GM12878 (cell line): Measurements from ENCODE around the gene C1orf115. TPM values are rescaled to one million over a fixed set of nuclear protein-coding genes. Genes with fewer than 3 reads are reported as not detected.
A peak's percentile ranks its signal among the peaks of the same experiment; 100 is the strongest.

Experiments
- ATAC-seq: fragments of 200-7000 bp; cut with Tn5 transposase; 3 replicates; pipeline ENCODE4 v1.9.1; 2020; ENCODE audit warnings: mild to moderate bottlenecking, moderate library complexity
- BruUV-seq: library from RNA; stranded (reverse); fragments of 400-500 nt; replicated peaks from 2 replicates; lab custom pipeline; 2021; lab: Mats Ljungman, UMichigan
- CTCF ChIA-PET: fragments of 300-600 bp; sonication (Branson Sonifier 250); formaldehyde crosslinking; extraction: SDS; loops from one replicate; lab custom pipeline; 2021; ENCODE audit warnings: inconsistent platforms; lab: Yijun Ruan, JAX
- POLR2A ChIA-PET: fragments of 350-600 bp; formaldehyde crosslinking; extraction: SDS; loops from one replicate; lab custom pipeline; 2021; ENCODE audit warnings: inconsistent platforms; lab: Charles Lee
- RAD21 ChIA-PET: fragments of 300-600 bp; sonication (Branson Sonifier 250); formaldehyde crosslinking; loops from one replicate; lab custom pipeline; 2023; ENCODE audit warnings: antibody characterized with exemption; ENCODE audit not compliant: unreplicated experiment; lab: Charles Lee
- SMC1A ChIA-PET: fragments of 300-600 bp; sonication (Branson Sonifier 250); formaldehyde crosslinking; loops from one replicate; lab custom pipeline; 2023; ENCODE audit not compliant: unreplicated experiment, uncharacterized antibody; lab: Charles Lee
- DNase-seq: peaks from one replicate; pipeline ENCODE4 v3.0.0-alpha.2; 2011; ENCODE audit warnings: low read depth, low spot score
- FAIRE-seq: peaks from 3 replicates; lab custom pipeline; 2011; peaks lifted over from hg19 to GRCh38; lab: Jason Lieb, UNC
- H2AFZ ChIP-seq: 2 replicates; pipeline ENCODE4 v1.6.0; 2011; ENCODE audit warnings: low read depth, low read length, control low read depth; ENCODE audit not compliant: control insufficient read depth
- H3K27ac ChIP-seq: 2 replicates; pipeline ENCODE4 v1.5.1; 2011; ENCODE audit warnings: control low read depth; ENCODE audit not compliant: control insufficient read depth, insufficient read depth
- H3K27me3 ChIP-seq, 2 experiments: replicated peaks in 1 of 2; 2 replicates each; pipeline versions ENCODE4 v1.6.0 to v1.6.1; 2011; ENCODE audit warnings: low read length in 1 of 2; ENCODE audit not compliant: control insufficient read depth in 2 of 2, insufficient read depth in 2 of 2
- H3K36me3 ChIP-seq, 2 experiments: 2 replicates each; pipeline ENCODE4 v1.5.1; 2011; ENCODE audit warnings: low read length in 1 of 2; ENCODE audit not compliant: control insufficient read depth in 2 of 2, insufficient read depth in 2 of 2
- H3K4me1 ChIP-seq: 2 replicates; pipeline ENCODE4 v1.6.1; 2011; ENCODE audit warnings: mild to moderate bottlenecking, low read length, moderate library complexity, mixed read lengths; ENCODE audit not compliant: control insufficient read depth, insufficient read depth
- H3K4me2 ChIP-seq: 2 replicates; pipeline ENCODE4 v1.6.0; 2011; ENCODE audit warnings: control low read depth; ENCODE audit not compliant: control insufficient read depth, insufficient read depth
- H3K4me3 ChIP-seq: fragments of 200-600 bp; sonication (generic); 2 replicates; pipeline ENCODE4 v1.5.1; 2016
- H3K79me2 ChIP-seq: 2 replicates; pipeline ENCODE4 v1.6.0; 2011; ENCODE audit warnings: low read length; ENCODE audit not compliant: control insufficient read depth, insufficient read depth
- H3K9ac ChIP-seq: 2 replicates; pipeline ENCODE4 v1.8.0; 2011; ENCODE audit warnings: low read length, control low read depth, mixed read lengths; ENCODE audit not compliant: control insufficient read depth, insufficient read depth
- H3K9me3 ChIP-seq: replicated peaks from 3 replicates; pipeline ENCODE4 v1.5.1; 2011; ENCODE audit warnings: mild to moderate bottlenecking, low read length; ENCODE audit not compliant: control insufficient read depth, insufficient read depth
- H4K20me1 ChIP-seq: 2 replicates; pipeline ENCODE4 v1.6.0; 2011; ENCODE audit not compliant: control insufficient read depth, insufficient read depth
- CHD2 ChIP-seq: IDR thresholded peaks from 2 replicates; pipeline ENCODE4 v1.6.1; 2011; ENCODE audit warnings: low read depth, low read length, improper control_type of control experiment, borderline replicate concordance
- EED ChIP-seq: sonication (generic); IDR thresholded peaks from 2 replicates; pipeline ENCODE4 v1.6.1; 2016; ENCODE audit warnings: antibody characterized with exemption, low read depth
- GABPA ChIP-seq: IDR thresholded peaks from 2 replicates; pipeline ENCODE4 v1.6.1; 2014; ENCODE audit warnings: antibody characterized with exemption, low read depth, mild to moderate bottlenecking, inconsistent platforms
- MEF2B ChIP-seq: fragments of 450-650 bp; IDR thresholded peaks from 2 replicates; pipeline ENCODE4 v1.6.1; 2018; ENCODE audit warnings: mild to moderate bottlenecking, moderate library complexity; ENCODE audit not compliant: partially characterized antibody, poor library complexity, severe bottlenecking
- MYC ChIP-seq: IDR thresholded peaks from 2 replicates; pipeline ENCODE4 v1.6.1; 2011; ENCODE audit warnings: mild to moderate bottlenecking, low read length, moderate library complexity, inconsistent platforms; ENCODE audit not compliant: insufficient read depth, insufficient replicate concordance, insufficient read length, severe bottlenecking
- NR2C2 ChIP-seq: IDR thresholded peaks from 2 replicates; pipeline ENCODE4 v1.6.1; 2011; ENCODE audit warnings: borderline replicate concordance, low read depth; ENCODE audit not compliant: control insufficient read depth, insufficient read length
- POLR2A ChIP-seq: IDR thresholded peaks from 2 replicates; pipeline ENCODE4 v1.6.1; 2011; ENCODE audit warnings: low read depth, mild to moderate bottlenecking, low read length
- POLR2AphosphoS2 ChIP-seq: IDR thresholded peaks from 2 replicates; pipeline ENCODE4 v1.6.1; 2011; ENCODE audit warnings: low read depth, mild to moderate bottlenecking, low read length, improper control_type of control experiment, moderate library complexity
- RAD51 ChIP-seq: fragments of 450-650 bp; IDR thresholded peaks from 2 replicates; pipeline ENCODE4 v1.6.1; 2016; ENCODE audit warnings: moderate library complexity, mild to moderate bottlenecking, inconsistent platforms
- ZZZ3 ChIP-seq: IDR thresholded peaks from 2 replicates; pipeline ENCODE4 v1.6.1; 2011; ENCODE audit warnings: low read depth; ENCODE audit not compliant: control insufficient read depth, insufficient read length
- WGBS: methylation state at CpG from one replicate; pipeline ENCODE4 v1.1.6; 2016; ENCODE audit warnings: low lambda C conversion rate; ENCODE audit not compliant: insufficient replicate concordance, insufficient coverage; ENCODE audit errors: missing lambda C conversion rate; 5-methylcytosine and 5-hydroxymethylcytosine counted together
- in situ Hi-C: fragments of 300-500 bp; cut with MboI; formaldehyde crosslinking; loops from 9 replicates; pipeline ENCODE4 v1.14.3; 2018; ENCODE audit warnings: mixed read lengths
- intact Hi-C: fragments of 100-400 bp; cut with micrococcal nuclease; formaldehyde crosslinking; loops from one replicate; pipeline ENCODE4 v1.14.2; 2022; ENCODE audit not compliant: unreplicated experiment
- polyA plus RNA-seq, 11 experiments: library from polyadenylated mRNA; depleted of rRNA in 4 of 11; unstranded in 6 of 11; stranded (reverse) in 5 of 11; fragments of >200 nt; fragmentation: Nextera tagmentation in 4 of 11; fragmentation: Illumina TruSeq in 1 of 11; extraction: Ambion mirVana in 4 of 11; extraction: Trizol in 1 of 11; gene quantifications; 1 replicate in 1 of 11; 2 replicates in 10 of 11; pipeline versions ENCODE4 v1.2.1 to v1.2.3, GENCODE V29; 2011 to 2016; ENCODE audit warnings: inconsistent platforms in 2 of 11, missing spikeins in 2 of 11, low read depth in 1 of 11
- total RNA-seq, 4 experiments: library from RNA; depleted of rRNA in 3 of 4; stranded (reverse); fragments of >200 nt in 3 of 4; fragmentation: Illumina TruSeq in 1 of 4; extraction: Trizol in 1 of 4; gene quantifications; 2 replicates each; pipeline versions ENCODE4 v1.2.1 to v1.2.3, GENCODE V29; 2013 to 2021
- TF ChIP-seq, protein P1 (sequence below): fragments of 450-650 bp; IDR thresholded peaks from 2 replicates; pipeline ENCODE4 v1.6.1; 2016; ENCODE audit warnings: mild to moderate bottlenecking
- TF ChIP-seq, protein P2 (sequence below): fragments of 450-650 bp; formaldehyde crosslinking; IDR thresholded peaks from 2 replicates; pipeline ENCODE4 v1.4.0; 2020; ENCODE audit warnings: mild to moderate bottlenecking, moderate library complexity

Gene C1orf115
- total and polyA plus RNA-seq, 10 of the 15 experiments (the other 5 are each of a cell fraction or from before 2014, with no cell fraction given), result 0.52 to 5.0 (median 4.1) TPM

DNA sequence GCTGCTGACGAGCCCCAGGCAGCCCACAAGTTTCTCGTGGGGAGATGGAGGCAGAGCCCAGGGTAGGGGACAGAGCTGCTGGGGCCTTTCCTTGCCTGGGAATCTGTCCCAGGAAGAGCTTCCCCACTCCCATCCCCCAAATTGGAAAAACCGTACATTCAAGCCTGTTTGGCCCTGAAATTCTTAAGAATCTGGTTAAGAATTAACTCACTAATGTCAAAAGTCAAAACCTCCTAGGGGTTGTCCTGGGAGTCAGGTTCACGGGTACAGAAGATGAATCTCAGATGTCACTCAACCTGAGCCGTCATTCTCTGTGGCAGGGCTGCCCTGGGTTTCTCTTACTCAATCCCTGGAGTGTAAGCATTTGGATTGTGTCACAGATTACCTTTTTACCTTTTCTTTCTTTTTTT is 8.4 kb downstream of the C1orf115 start:
- SMC1A ChIA-PET, result interaction anchor here (1.2 kb wide), 1 partner anchor 12 kb away, joined by 4 read pairs; no protein-coding TSS in a partner anchor
- Histone ChIP-seq H3K36me3 (no peaks in the 10 kb centered on the region), H4K20me1 (no peaks in the 10 kb centered on the region), H3K4me1 (no peaks in the 10 kb centered on the region), H3K4me2 (no peak overlapping the region), H3K27ac (no peak overlapping the region), H3K79me2 (no peaks in the 10 kb centered on the region), H3K9me3 (no peaks in the 10 kb centered on the region; the same call in 2 of the 3 replicates), H3K27me3 (no peaks in the 10 kb centered on the region)
- RAD21 ChIA-PET, result interaction anchor here (1.0 kb wide), 1 partner anchor 34 kb away, joined by 3 read pairs; no protein-coding TSS in a partner anchor
- WGBS, result 42% methylated on average over 5 of the region's 5 CpGs
- POLR2A ChIA-PET, result interaction anchor here (1.0 kb wide), 1 partner anchor 70 kb away, joined by 3 read pairs; no protein-coding TSS in a partner anchor
- in situ Hi-C loops, result no loop called here
- intact Hi-C loops, result no loop called here
- CTCF ChIA-PET, result interaction anchor here (1.0 to 3.1 kb wide), 5 partner anchors 17 to 481 kb away, joined by 3 to 14 read pairs (median 6); no protein-coding TSS in a partner anchor
- no TSS peak for BruUV-seq
- no peak for DNase-seq
- TF ChIP-seq, protein P1, sequence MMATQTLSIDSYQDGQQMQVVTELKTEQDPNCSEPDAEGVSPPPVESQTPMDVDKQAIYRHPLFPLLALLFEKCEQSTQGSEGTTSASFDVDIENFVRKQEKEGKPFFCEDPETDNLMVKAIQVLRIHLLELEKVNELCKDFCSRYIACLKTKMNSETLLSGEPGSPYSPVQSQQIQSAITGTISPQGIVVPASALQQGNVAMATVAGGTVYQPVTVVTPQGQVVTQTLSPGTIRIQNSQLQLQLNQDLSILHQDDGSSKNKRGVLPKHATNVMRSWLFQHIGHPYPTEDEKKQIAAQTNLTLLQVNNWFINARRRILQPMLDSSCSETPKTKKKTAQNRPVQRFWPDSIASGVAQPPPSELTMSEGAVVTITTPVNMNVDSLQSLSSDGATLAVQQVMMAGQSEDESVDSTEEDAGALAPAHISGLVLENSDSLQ, result 0 out of 2 replicates have a peak, but pooled peaks have one; percentile 7
- TF ChIP-seq CHD2 (no peak), MYC (no peak)
- TF ChIP-seq, all 136 proteins: peak for 1
- no peak for ATAC-seq
- no peak for FAIRE-seq
- no peak overlapping the region for H3K9ac ChIP-seq
- no peak overlapping the region for H3K4me3 ChIP-seq
- H2AFZ ChIP-seq, result no peak overlapping the region

DNA sequence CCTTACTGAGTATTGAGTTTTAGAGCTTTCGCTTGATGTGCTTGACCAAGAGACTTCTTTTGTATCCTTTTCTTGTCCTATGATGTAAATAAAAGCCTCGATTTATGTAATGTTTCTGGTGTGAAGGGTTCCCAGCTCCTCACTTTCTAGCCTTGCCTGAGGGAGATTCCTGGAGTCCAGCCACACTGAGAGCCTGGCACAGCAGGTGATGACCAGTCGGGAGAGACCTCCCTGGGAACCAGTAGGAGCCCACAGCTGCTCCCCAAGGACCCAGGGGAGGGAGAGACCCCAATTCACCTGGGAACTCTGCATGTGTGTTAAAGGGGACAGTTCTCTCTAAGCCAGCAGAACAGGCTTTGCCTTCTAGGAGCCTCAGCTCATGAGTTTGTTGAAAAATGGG is 8.9 kb downstream of the C1orf115 start:
- ChIA-PET SMC1A (interaction anchor here (1.2 kb wide), 1 partner anchor 12 kb away, joined by 4 read pairs; no protein-coding TSS in a partner anchor), CTCF (interaction anchor here (1.0 to 3.1 kb wide), 5 partner anchors 17 to 482 kb away, joined by 3 to 14 read pairs (median 6); no protein-coding TSS in a partner anchor), POLR2A (interaction anchor here (1.0 kb wide), 1 partner anchor 70 kb away, joined by 3 read pairs; no protein-coding TSS in a partner anchor), RAD21 (no interaction called here)
- no peak overlapping the region for H2AFZ ChIP-seq
- FAIRE-seq (no peak), DNase-seq (no peak), ATAC-seq (no peak)
- H3K79me2 ChIP-seq, result no peaks in the 10 kb centered on the region
- H3K27ac ChIP-seq, result no peak overlapping the region
- H3K9ac ChIP-seq, result no peak overlapping the region
- H3K4me1 ChIP-seq, result no peaks in the 10 kb centered on the region
- H3K4me2 ChIP-seq, result no peak overlapping the region
- H3K27me3 ChIP-seq, result no peaks in the 10 kb centered on the region
- intact Hi-C loops (no loop called here), in situ Hi-C loops (no loop called here)
- H3K4me3 ChIP-seq, result no peak overlapping the region
- BruUV-seq, result no TSS peak
- WGBS, result 60% methylated on average over 3 of the region's 3 CpGs
- no peaks in the 10 kb centered on the region for H4K20me1 ChIP-seq
- no peaks in the 10 kb centered on the region; the same call in 2 of the 3 replicates for H3K9me3 ChIP-seq
- H3K36me3 ChIP-seq, result no peaks in the 10 kb centered on the region
- TF ChIP-seq EED (no peak), MYC (no peak), NR2C2 (no peak), MEF2B (no peak), RAD51 (no peak), POLR2AphosphoS2 (no peak), GABPA (no peak), POLR2A (no peak), ZZZ3 (no peak)
- TF ChIP-seq, protein P2, sequence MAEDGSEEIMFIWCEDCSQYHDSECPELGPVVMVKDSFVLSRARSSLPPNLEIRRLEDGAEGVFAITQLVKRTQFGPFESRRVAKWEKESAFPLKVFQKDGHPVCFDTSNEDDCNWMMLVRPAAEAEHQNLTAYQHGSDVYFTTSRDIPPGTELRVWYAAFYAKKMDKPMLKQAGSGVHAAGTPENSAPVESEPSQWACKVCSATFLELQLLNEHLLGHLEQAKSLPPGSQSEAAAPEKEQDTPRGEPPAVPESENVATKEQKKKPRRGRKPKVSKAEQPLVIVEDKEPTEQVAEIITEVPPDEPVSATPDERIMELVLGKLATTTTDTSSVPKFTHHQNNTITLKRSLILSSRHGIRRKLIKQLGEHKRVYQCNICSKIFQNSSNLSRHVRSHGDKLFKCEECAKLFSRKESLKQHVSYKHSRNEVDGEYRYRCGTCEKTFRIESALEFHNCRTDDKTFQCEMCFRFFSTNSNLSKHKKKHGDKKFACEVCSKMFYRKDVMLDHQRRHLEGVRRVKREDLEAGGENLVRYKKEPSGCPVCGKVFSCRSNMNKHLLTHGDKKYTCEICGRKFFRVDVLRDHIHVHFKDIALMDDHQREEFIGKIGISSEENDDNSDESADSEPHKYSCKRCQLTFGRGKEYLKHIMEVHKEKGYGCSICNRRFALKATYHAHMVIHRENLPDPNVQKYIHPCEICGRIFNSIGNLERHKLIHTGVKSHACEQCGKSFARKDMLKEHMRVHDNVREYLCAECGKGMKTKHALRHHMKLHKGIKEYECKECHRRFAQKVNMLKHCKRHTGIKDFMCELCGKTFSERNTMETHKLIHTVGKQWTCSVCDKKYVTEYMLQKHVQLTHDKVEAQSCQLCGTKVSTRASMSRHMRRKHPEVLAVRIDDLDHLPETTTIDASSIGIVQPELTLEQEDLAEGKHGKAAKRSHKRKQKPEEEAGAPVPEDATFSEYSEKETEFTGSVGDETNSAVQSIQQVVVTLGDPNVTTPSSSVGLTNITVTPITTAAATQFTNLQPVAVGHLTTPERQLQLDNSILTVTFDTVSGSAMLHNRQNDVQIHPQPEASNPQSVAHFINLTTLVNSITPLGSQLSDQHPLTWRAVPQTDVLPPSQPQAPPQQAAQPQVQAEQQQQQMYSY (CRISPR knock-in tag), result no peak
